Vagina (tissue), 2 donors: Measurements from ENCODE around the gene LMAN1. TPM values are rescaled to one million over a fixed set of nuclear protein-coding genes. Genes with fewer than 3 reads are reported as not detected.
A peak's percentile ranks its signal among the peaks of the same experiment; 100 is the strongest.

Experiments
- DNase-seq, 2 donors: peaks; one replicate each; pipeline ENCODE4 v3.0.0-alpha.2; 2017; ENCODE audit errors: extremely low spot score in 2 of 2
- H3K27ac ChIP-seq: fragments of 200-600 bp; sonication (generic); one replicate; pipeline ENCODE4 v1.5.1; 2019
- H3K27me3 ChIP-seq: fragments of 200-600 bp; sonication (generic); one replicate; pipeline ENCODE4 v1.5.1; 2019
- H3K36me3 ChIP-seq, 2 donors: fragments of 200-600 bp; sonication (generic); one replicate each; pipeline ENCODE4 v1.5.1; 2017 to 2019
- H3K4me1 ChIP-seq: fragments of 200-600 bp; sonication (generic); one replicate; pipeline ENCODE4 v1.5.1; 2019
- H3K4me3 ChIP-seq, 2 donors: fragments of 200-600 bp; sonication (generic); 1 replicate in 1 of 2; 2 replicates in 1 of 2; pipeline ENCODE4 v1.5.1; 2016 to 2019
- H3K9me3 ChIP-seq: fragments of 200-600 bp; sonication (generic); one replicate; pipeline ENCODE4 v1.5.1; 2019
- CTCF ChIP-seq, 3 experiments: fragments of 450-650 bp in 2 of 3; fragments of 200-600 bp in 1 of 3; sonication (generic) in 1 of 3; IDR thresholded peaks; one replicate each; pipeline ENCODE4 v1.5.1; 2017 to 2019; ENCODE audit warnings: antibody characterized with exemption in 3 of 3, mild to moderate bottlenecking in 2 of 3, moderate library complexity in 2 of 3
- POLR2A ChIP-seq, 2 donors: fragments of 450-650 bp; IDR thresholded peaks; one replicate each; pipeline ENCODE4 v1.6.1; 2017; ENCODE audit warnings: antibody characterized with exemption in 2 of 2, mild to moderate bottlenecking in 2 of 2, moderate library complexity in 2 of 2
- POLR2AphosphoS5 ChIP-seq, 2 donors: sonication (generic); formaldehyde crosslinking; IDR thresholded peaks; one replicate each; pipeline ENCODE4 v1.9.0; 2017; ENCODE audit warnings: antibody characterized with exemption in 2 of 2, mild to moderate bottlenecking in 2 of 2, low read depth in 1 of 2; ENCODE audit not compliant: insufficient read depth in 1 of 2
- intact Hi-C: fragments of 100-400 bp; cut with DNase I; formaldehyde crosslinking; loops from one replicate; pipeline ENCODE4 v1.15.1; 2023
- total RNA-seq: library from RNA; depleted of rRNA; stranded (reverse); fragments of >200 nt; gene quantifications from one replicate; pipeline ENCODE4 v1.2.3, GENCODE V29; 2016

Gene LMAN1
- total RNA-seq, 1 donor from 2014 or later, result 52.8 TPM

- H3K4me1 ChIP-seq, result peaks cover 5% of the 10 kb centered on the region
- no peaks in the 10 kb centered on the region for H3K36me3 ChIP-seq
- no peak overlapping the region for H3K27ac ChIP-seq
These were observed 50.2 kb downstream of the LMAN1 start for GRCh38 chr18:59308938-59309260.

GRCh38 chr18:59308248-59308937, 50.7 kb downstream of the LMAN1 start:
- no peak for DNase-seq
- Histone ChIP-seq H3K9me3 (no peaks in the 10 kb centered on the region), H3K4me3 (peak overlapping the region; percentile 11 to 33), H3K4me1 (peaks cover 5% of the 10 kb centered on the region), H3K27me3 (no peaks in the 10 kb centered on the region), H3K36me3 (no peaks in the 10 kb centered on the region), H3K27ac (no peak overlapping the region)
- intact Hi-C loops, result loop anchor here (10.0 kb wide), 1 partner anchor 86 kb away; no protein-coding TSS in a partner anchor
- TF ChIP-seq POLR2AphosphoS5 (IDR thresholded peaks at IDR 0.05; ENCODE audit: insufficient read depth in 1 of 2, low read depth in 1 of 2), result no peak
- TF ChIP-seq CTCF (IDR thresholded peaks at IDR 0.05), result peak; percentile 58 to 76 (median 60)

More at GRCh38 chr18:59308938-59309260, 50.2 kb downstream of the LMAN1 start:
- Histone ChIP-seq H3K4me3 (peak overlapping the region; percentile 11 to 33), H3K27me3 (no peaks in the 10 kb centered on the region), H3K9me3 (no peaks in the 10 kb centered on the region)
- intact Hi-C loops, result loop anchor here (10.0 kb wide), 1 partner anchor 86 kb away; no protein-coding TSS in a partner anchor
- TF ChIP-seq POLR2A (IDR thresholded peaks at IDR 0.05) (no peak), CTCF (IDR thresholded peaks at IDR 0.05) (no peak), POLR2AphosphoS5 (IDR thresholded peaks at IDR 0.05; ENCODE audit: insufficient read depth in 1 of 2, low read depth in 1 of 2) (no peak)
- no peak for DNase-seq

GRCh38 chr18:59306640-59307039, 52.4 kb downstream of the LMAN1 start:
- intact Hi-C loops, result loop anchor here (10.0 kb wide), 1 partner anchor 88 kb away; no protein-coding TSS in a partner anchor
- Histone ChIP-seq H3K4me1 (peaks cover 5% of the 10 kb centered on the region), H3K36me3 (no peaks in the 10 kb centered on the region), H3K4me3 (no peak overlapping the region), H3K27ac (no peak overlapping the region), H3K27me3 (no peaks in the 10 kb centered on the region), H3K9me3 (no peaks in the 10 kb centered on the region)
- TF ChIP-seq CTCF (IDR thresholded peaks at IDR 0.05), result no peak
- no peak for TF ChIP-seq POLR2A (IDR thresholded peaks at IDR 0.05)
- no peak for TF ChIP-seq POLR2AphosphoS5 (IDR thresholded peaks at IDR 0.05; ENCODE audit: insufficient read depth in 1 of 2, low read depth in 1 of 2)
- no peak for DNase-seq

- TF ChIP-seq POLR2A (IDR thresholded peaks at IDR 0.05), result no peak
- no peak for TF ChIP-seq POLR2AphosphoS5 (IDR thresholded peaks at IDR 0.05; ENCODE audit: insufficient read depth in 1 of 2, low read depth in 1 of 2)
- TF ChIP-seq CTCF (IDR thresholded peaks at IDR 0.05), result no peak
- no peak for DNase-seq
- Histone ChIP-seq H3K4me3 (no peak overlapping the region), H3K27ac (no peak overlapping the region), H3K27me3 (no peaks in the 10 kb centered on the region), H3K4me1 (peaks cover 5% of the 10 kb centered on the region), H3K9me3 (no peaks in the 10 kb centered on the region), H3K36me3 (no peaks in the 10 kb centered on the region)
- intact Hi-C loops, result loop anchor here (10.0 kb wide), 1 partner anchor 90 kb away; no protein-coding TSS in a partner anchor
These were observed 53.8 kb downstream of the LMAN1 start for GRCh38 chr18:59305295-59305694.

DNA sequence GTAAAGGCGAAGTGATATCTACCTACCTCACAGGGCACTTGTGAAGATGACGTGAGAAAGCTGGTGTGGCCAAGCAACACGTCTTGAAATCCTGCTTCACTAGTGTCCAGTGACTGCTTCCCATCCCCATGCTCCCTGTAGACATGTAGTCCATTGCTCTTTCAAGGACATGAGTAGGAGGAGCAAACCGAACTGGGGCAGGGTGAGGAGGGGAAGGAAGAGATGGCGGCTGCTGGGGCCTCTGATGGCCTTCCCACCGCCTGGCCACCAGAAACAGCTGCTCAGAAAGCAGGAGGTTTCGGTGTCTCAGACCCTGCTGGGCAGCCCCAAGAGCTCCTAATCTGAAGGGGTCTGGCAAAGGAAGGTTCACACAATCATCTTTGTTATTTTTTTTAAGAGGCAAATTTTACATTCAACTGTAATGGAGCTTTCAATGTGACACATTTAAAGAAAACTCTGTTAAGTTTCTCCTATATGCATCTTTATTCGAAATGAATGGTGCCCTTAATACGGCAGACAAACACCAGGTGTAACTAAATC, 55.3 kb downstream of the LMAN1 start:
- H3K4me1 ChIP-seq, result peaks cover 5% of the 10 kb centered on the region
- TF ChIP-seq CTCF (IDR thresholded peaks at IDR 0.05), result no peak
- TF ChIP-seq POLR2A (IDR thresholded peaks at IDR 0.05), result no peak
- no peak for TF ChIP-seq POLR2AphosphoS5 (IDR thresholded peaks at IDR 0.05; ENCODE audit: insufficient read depth in 1 of 2, low read depth in 1 of 2)
- H3K36me3 ChIP-seq, result no peaks in the 10 kb centered on the region
- DNase-seq, result no peak
- intact Hi-C loops, result loop anchor here (10.0 kb wide), 1 partner anchor 91 kb away; no protein-coding TSS in a partner anchor
- H3K27ac ChIP-seq, result no peak overlapping the region
- no peaks in the 10 kb centered on the region for H3K9me3 ChIP-seq
- H3K27me3 ChIP-seq, result no peaks in the 10 kb centered on the region
- no peak overlapping the region for H3K4me3 ChIP-seq
